H1 (cell line): ENCODE results near the gene KRT83. TPM values are rescaled to one million over a fixed set of nuclear protein-coding genes. Genes with fewer than 3 reads are reported as not detected.

Experiments
- CTCF ChIA-PET: fragments of 300-600 bp; sonication (Branson Sonifier 250); formaldehyde crosslinking; loops from one replicate; lab custom pipeline; 2021; ENCODE audit not compliant: partially characterized antibody; lab: Charles Lee
- POLR2A ChIA-PET: fragments of 300-600 bp; sonication (Branson Sonifier 250); formaldehyde crosslinking; loops from one replicate; lab custom pipeline; 2021; ENCODE audit warnings: inconsistent platforms; ENCODE audit not compliant: partially characterized antibody; lab: Charles Lee
- DNase-seq, 2 experiments: peaks; one replicate each; pipeline versions ENCODE4 v3.0.0 to v3.0.0-alpha.2; 2010 to 2022; ENCODE audit warnings: low spot score in 2 of 2, low read depth in 1 of 2, mixed read lengths in 1 of 2
- FAIRE-seq: peaks from 2 replicates; lab custom pipeline; 2011; peaks lifted over from hg19 to GRCh38; lab: Jason Lieb, UNC
- H2AFZ ChIP-seq: 2 replicates; pipeline ENCODE4 v1.8.1; 2012; ENCODE audit warnings: low read length, inconsistent platforms
- H2AK5ac ChIP-seq: 2 replicates; pipeline ENCODE4 v1.6.1; 2013; ENCODE audit warnings: low read depth, low read length
- H2BK120ac ChIP-seq: replicated peaks from 2 replicates; pipeline ENCODE3; 2013; ENCODE audit warnings: low read depth, low read length, inconsistent platforms
- H2BK12ac ChIP-seq: 2 replicates; pipeline ENCODE4 v1.6.1; 2013; ENCODE audit warnings: low read depth, low read length
- H2BK15ac ChIP-seq: 2 replicates; pipeline ENCODE4 v1.6.1; 2013; ENCODE audit warnings: low read length
- H2BK20ac ChIP-seq: 2 replicates; pipeline ENCODE4 v1.6.1; 2013; ENCODE audit warnings: low read length
- H2BK5ac ChIP-seq: 2 replicates; pipeline ENCODE4 v1.6.1; 2013; ENCODE audit warnings: low read depth, low read length
- H3K14ac ChIP-seq: 2 replicates; pipeline ENCODE4 v1.6.1; 2013; ENCODE audit warnings: inconsistent platforms; ENCODE audit not compliant: insufficient read length
- H3K18ac ChIP-seq: 2 replicates; pipeline ENCODE4 v1.6.1; 2013; ENCODE audit warnings: low read length; ENCODE audit errors: extremely low read depth
- H3K23ac ChIP-seq: 2 replicates; pipeline ENCODE4 v1.6.1; 2013; ENCODE audit warnings: inconsistent platforms; ENCODE audit not compliant: insufficient read length
- H3K23me2 ChIP-seq: 2 replicates; pipeline ENCODE4 v1.6.1; 2013; ENCODE audit warnings: low read depth, low read length
- H3K27ac ChIP-seq: 2 replicates; pipeline ENCODE4 v1.6.1; 2011; ENCODE audit warnings: low read depth, low read length, inconsistent platforms
- H3K27me3 ChIP-seq, 4 experiments: replicated peaks in 1 of 4; 1 replicate in 1 of 4; 2 replicates in 3 of 4; pipeline versions ENCODE4 v1.6.1 to v1.8.1; 2011 to 2013; ENCODE audit warnings: low read length in 3 of 4, mild to moderate bottlenecking in 3 of 4, inconsistent platforms in 2 of 4, mixed read lengths in 2 of 4, moderate library complexity in 1 of 4; ENCODE audit not compliant: control insufficient read depth in 3 of 4, insufficient read depth in 3 of 4; ENCODE audit errors: extremely low read depth in 1 of 4
- H3K36me3 ChIP-seq, 4 experiments: 2 replicates each; pipeline versions ENCODE4 v1.6.1 to v1.8.1; 2011 to 2013; ENCODE audit warnings: mild to moderate bottlenecking in 4 of 4, low read length in 3 of 4, moderate library complexity in 2 of 4, control low read depth in 1 of 4, inconsistent platforms in 1 of 4; ENCODE audit not compliant: insufficient read depth in 4 of 4, control insufficient read depth in 2 of 4
- H3K4ac ChIP-seq: replicated peaks from 2 replicates; pipeline ENCODE3; 2013; ENCODE audit warnings: low read length, low read depth, mixed read lengths, inconsistent platforms; ENCODE audit not compliant: insufficient read length
- H3K4me1 ChIP-seq, 4 experiments: replicated peaks in 1 of 4; 1 replicate in 1 of 4; 2 replicates in 3 of 4; pipeline versions ENCODE4 v1.6.1 to v1.8.1; 2011 to 2013; ENCODE audit warnings: low read length in 3 of 4, inconsistent platforms in 2 of 4, mixed read lengths in 1 of 4; ENCODE audit not compliant: insufficient read depth in 4 of 4, control insufficient read depth in 3 of 4
- H3K4me2 ChIP-seq, 2 experiments: 2 replicates each; pipeline versions ENCODE4 v1.6.1 to v1.8.1; 2011 to 2013; ENCODE audit warnings: low read depth in 2 of 2, low read length in 2 of 2, control low read depth in 1 of 2, inconsistent platforms in 1 of 2, mild to moderate bottlenecking in 1 of 2; ENCODE audit not compliant: insufficient read depth in 1 of 2
- H3K4me3 ChIP-seq, 4 experiments: fragments of 200-600, 300-600 bp in 1 of 4; sonication (generic), shearing (Covaris generic), sonication (Bioruptor Twin) in 1 of 4; 2 replicates each; pipeline versions ENCODE4 v1.5.1 to v1.8.1; 2011 to 2016; ENCODE audit warnings: low read length in 4 of 4, low read depth in 3 of 4, control low read depth in 2 of 4, inconsistent platforms in 2 of 4, mild to moderate bottlenecking in 2 of 4, mixed read lengths in 1 of 4, moderate library complexity in 1 of 4; ENCODE audit not compliant: insufficient read depth in 2 of 4; ENCODE audit errors: extremely low read depth in 1 of 4
- H3K56ac ChIP-seq: replicated peaks from 2 replicates; pipeline ENCODE3; 2013; ENCODE audit warnings: low read depth, mild to moderate bottlenecking, mixed read lengths, low read length, inconsistent platforms; ENCODE audit not compliant: insufficient read length
- H3K79me1 ChIP-seq: 2 replicates; pipeline ENCODE4 v1.6.1; 2013; ENCODE audit warnings: low read depth, low read length, control low read depth
- H3K79me2 ChIP-seq, 2 experiments: 2 replicates each; pipeline versions ENCODE4 v1.6.1 to v1.8.1; 2012 to 2013; ENCODE audit warnings: low read length in 2 of 2, mild to moderate bottlenecking in 2 of 2, inconsistent platforms in 1 of 2; ENCODE audit not compliant: insufficient read depth in 2 of 2, control insufficient read depth in 1 of 2
- H3K9ac ChIP-seq, 4 experiments: replicated peaks in 1 of 4; 1 replicate in 1 of 4; 2 replicates in 3 of 4; pipeline versions ENCODE4 v1.6.1 to v1.8.1; 2011 to 2013; ENCODE audit warnings: low read depth in 3 of 4, low read length in 3 of 4, control low read depth in 2 of 4, mild to moderate bottlenecking in 2 of 4, moderate library complexity in 2 of 4, inconsistent platforms in 1 of 4; ENCODE audit errors: extremely low read depth in 1 of 4
- H3K9me3 ChIP-seq, 2 experiments: 2 replicates each; pipeline versions ENCODE4 v1.6.1 to v1.8.1; 2012 to 2013; ENCODE audit warnings: mild to moderate bottlenecking in 2 of 2, moderate library complexity in 2 of 2, control low read depth in 1 of 2, inconsistent platforms in 1 of 2, low read depth in 1 of 2, low read length in 1 of 2, mixed read lengths in 1 of 2; ENCODE audit not compliant: insufficient read depth in 2 of 2
- H4K20me1 ChIP-seq, 2 experiments: replicated peaks in 1 of 2; 2 replicates each; pipeline versions ENCODE3 to v1.8.1; 2011 to 2013; ENCODE audit warnings: inconsistent platforms in 2 of 2, low read length in 2 of 2, mild to moderate bottlenecking in 1 of 2; ENCODE audit not compliant: insufficient read depth in 2 of 2, control insufficient read depth in 1 of 2
- H4K5ac ChIP-seq: 2 replicates; pipeline ENCODE4 v1.6.1; 2013; ENCODE audit warnings: low read length, low read depth, mixed read lengths, inconsistent platforms; ENCODE audit not compliant: insufficient read length
- H4K8ac ChIP-seq: 2 replicates; pipeline ENCODE4 v1.8.0; 2013; ENCODE audit warnings: mild to moderate bottlenecking, moderate library complexity, low read length, inconsistent platforms; ENCODE audit not compliant: insufficient read depth; ENCODE audit errors: extremely low read depth
- H4K91ac ChIP-seq: replicated peaks from 2 replicates; pipeline ENCODE3; 2013; ENCODE audit warnings: low read length, mixed read lengths, inconsistent platforms; ENCODE audit not compliant: insufficient read length
- CREB1 ChIP-seq: IDR thresholded peaks from 2 replicates; pipeline ENCODE4 v1.6.1; 2012; ENCODE audit warnings: inconsistent platforms
- CTBP2 ChIP-seq: IDR thresholded peaks from 2 replicates; pipeline ENCODE4 v1.7.0; 2011; ENCODE audit warnings: borderline replicate concordance, mild to moderate bottlenecking, moderate library complexity, mixed read lengths, low read length; ENCODE audit not compliant: insufficient read depth, insufficient read length
- GABPA ChIP-seq: IDR thresholded peaks from 2 replicates; pipeline ENCODE4 v1.6.1; 2011; ENCODE audit warnings: mild to moderate bottlenecking, low read length, moderate library complexity, borderline replicate concordance; ENCODE audit not compliant: insufficient read depth
- KDM4A ChIP-seq: IDR thresholded peaks from one replicate; pipeline ENCODE4 v1.7.1; 2012; ENCODE audit warnings: low read depth, mild to moderate bottlenecking, moderate library complexity, low read length, inconsistent platforms; ENCODE audit not compliant: severe bottlenecking
- SUZ12 ChIP-seq: fragments of 200-600 bp; sonication (generic); IDR thresholded peaks from 2 replicates; pipeline ENCODE4 v1.6.1; 2012; ENCODE audit warnings: mild to moderate bottlenecking, inconsistent platforms, low read length, moderate library complexity, mixed read lengths
- WGBS, 2 experiments: shearing (Covaris generic) in 1 of 2; methylation state at CpG; one replicate each; pipeline versions ENCODE4 v1.1.6 to v1.1.7; 2013 to 2015; ENCODE audit warnings: low lambda C conversion rate in 2 of 2, mixed read lengths in 2 of 2, inconsistent platforms in 1 of 2, low coverage in 1 of 2, missing lambda C conversion rate in 1 of 2; ENCODE audit not compliant: insufficient replicate concordance in 2 of 2, insufficient coverage in 1 of 2, insufficient read length in 1 of 2; ENCODE audit errors: extremely low coverage in 1 of 2, missing lambda C conversion rate in 1 of 2; 5-methylcytosine and 5-hydroxymethylcytosine counted together
- polyA plus RNA-seq, 7 experiments: library from polyadenylated mRNA; depleted of rRNA in 3 of 7; stranded (reverse) in 5 of 7; unstranded in 2 of 7; fragments of >200 nt in 5 of 7; fragments of 200-250 nt in 2 of 7; gene quantifications; 1 replicate in 5 of 7; 2 replicates in 1 of 7; 4 replicates in 1 of 7; pipeline versions ENCODE4 v1.2.1 to v1.2.3, GENCODE V29; 2011 to 2013; ENCODE audit warnings: missing spikeins in 2 of 7, mixed read lengths in 2 of 7
- total RNA-seq: library from RNA; stranded (reverse); fragmentation: NEBNext Ultra II Directional; extraction: Animal tissue kit (Norgen Biotek cat#: 25700); gene quantifications from 2 replicates; pipeline ENCODE4 v1.2.1, GENCODE V29; 2021
- TF ChIP-seq, protein P1 (sequence below): IDR thresholded peaks from 2 replicates; pipeline ENCODE4 v1.6.1; 2012; ENCODE audit warnings: inconsistent platforms
- TF ChIP-seq, protein P2 (sequence below), 3 experiments: IDR thresholded peaks; 1 replicate in 2 of 3; 2 replicates in 1 of 3; pipeline versions ENCODE4 v1.5.1 to v1.6.1; 2011; ENCODE audit warnings: low read length in 3 of 3, mild to moderate bottlenecking in 3 of 3, inconsistent platforms in 2 of 3, low read depth in 1 of 3, moderate library complexity in 1 of 3; ENCODE audit not compliant: insufficient read depth in 1 of 3; ENCODE audit errors: control extremely low read depth in 1 of 3

KRT83 gene
- total and polyA plus RNA-seq, 2 of the 8 experiments (the other 6 are each of a cell fraction or from before 2014, with no cell fraction given): not detected

DNA sequence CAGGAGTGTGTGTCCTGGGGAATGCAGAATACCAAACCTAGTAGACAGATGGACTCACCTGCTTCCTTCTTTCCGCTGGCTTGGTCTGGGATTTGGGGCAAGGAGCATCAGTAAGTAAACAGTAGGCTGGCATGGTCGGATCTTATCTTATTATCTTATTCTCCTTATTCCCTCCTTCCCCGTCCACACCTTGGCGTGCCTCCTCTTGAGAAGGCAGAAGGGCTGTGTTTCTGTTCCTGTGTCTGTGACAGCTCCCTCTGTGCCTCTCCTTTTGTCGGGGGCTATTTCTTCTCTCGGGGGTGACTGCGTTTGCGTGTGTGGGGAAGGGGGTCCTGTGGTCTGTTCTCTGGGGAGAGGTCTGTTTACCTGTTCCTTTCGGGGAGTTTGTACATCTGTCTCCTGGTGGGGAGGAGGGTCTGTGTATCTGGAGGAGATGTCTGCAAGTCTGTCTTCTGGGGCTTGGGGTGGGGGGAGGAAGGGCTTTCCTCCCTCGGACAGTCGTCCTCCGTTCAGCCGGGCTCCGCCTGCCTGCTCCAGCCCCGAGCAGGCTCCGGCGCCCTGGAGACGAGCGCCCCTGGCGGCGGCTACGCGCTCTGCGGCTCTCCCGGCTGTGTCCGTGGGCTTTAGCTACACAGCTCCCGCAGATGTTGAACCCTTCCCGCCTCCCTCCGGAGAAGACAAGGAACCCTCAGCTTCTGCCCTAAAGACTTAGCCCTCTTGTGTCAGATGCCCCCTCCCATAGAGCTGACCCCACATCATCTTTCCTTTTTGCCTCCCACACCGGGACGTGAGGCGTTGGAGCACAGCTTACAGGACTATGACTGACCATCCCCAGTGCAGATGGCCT is 42.4 kb downstream of the KRT83 start:
- H3K14ac ChIP-seq: no peak overlapping the region
- no peak for FAIRE-seq
- no peaks in the 10 kb centered on the region; the same call in 1 of the 2 replicates for H3K79me1 ChIP-seq
- H2AK5ac ChIP-seq: no peak overlapping the region
- CTCF ChIA-PET: interaction anchor here (0.6 to 10.7 kb wide), 61 partner anchors 8 to 702 kb away, joined by 3 to 105 read pairs (median 5); partner anchors contain the start of genes KRT80 and KRT83
- H3K9ac ChIP-seq: peak overlapping the region in 1 of 4 experiments; percentile 14; a peak in 2 of 7 replicates
- no peak overlapping the region; the same call in 1 of the 2 replicates for H4K8ac ChIP-seq
- 37% methylated on average over 27 of the region's 32 CpGs; no CpG with 5 or more reads in 1 of the 2 experiments for WGBS, 2 experiments
- no peak overlapping the region for H3K23ac ChIP-seq
- H4K20me1 ChIP-seq: no peaks in the 10 kb centered on the region
- H3K79me2 ChIP-seq: no peaks in the 10 kb centered on the region
- peak overlapping the region; percentile 69 to 76 for H3K4me2 ChIP-seq
- peak overlapping the region; percentile 18 to 57 (median 32); a peak in 5 of 8 replicates for H3K4me3 ChIP-seq
- no peak overlapping the region for H4K5ac ChIP-seq
- no peak overlapping the region for H2BK20ac ChIP-seq
- peak; percentile 33 to 96 for DNase-seq
- peaks cover 0 to 4% (median 0%) of the 10 kb centered on the region in 4 experiments; a peak in 1 of 7 replicates for H3K4me1 ChIP-seq
- no peaks in the 10 kb centered on the region for H3K9me3 ChIP-seq
- POLR2A ChIA-PET: interaction anchor here (0.6 to 1.7 kb wide), 6 partner anchors 9 to 138 kb away, joined by 3 to 5 read pairs (median 3); no protein-coding TSS in a partner anchor
- peak overlapping the region; percentile 90 for H2AFZ ChIP-seq
- H3K56ac ChIP-seq: no peak overlapping the region
- H2BK12ac ChIP-seq: peak overlapping the region; percentile 42; the same call in 1 of the 2 replicates
- H2BK15ac ChIP-seq: no peak overlapping the region
- no peak overlapping the region for H3K27ac ChIP-seq
- peaks cover 4% of the 10 kb centered on the region; the same call in 1 of the 2 replicates for H3K23me2 ChIP-seq
- H4K91ac ChIP-seq: no peak overlapping the region
- no peaks in the 10 kb centered on the region for H3K36me3 ChIP-seq
- peaks cover 0 to 12% (median 5%) of the 10 kb centered on the region in 4 experiments; a peak in 4 of 7 replicates for H3K27me3 ChIP-seq
- H2BK120ac ChIP-seq: no peak overlapping the region
- no peak overlapping the region for H3K4ac ChIP-seq
- H2BK5ac ChIP-seq: no peak overlapping the region
- H3K18ac ChIP-seq: no peak overlapping the region
- TF ChIP-seq, protein P1, sequence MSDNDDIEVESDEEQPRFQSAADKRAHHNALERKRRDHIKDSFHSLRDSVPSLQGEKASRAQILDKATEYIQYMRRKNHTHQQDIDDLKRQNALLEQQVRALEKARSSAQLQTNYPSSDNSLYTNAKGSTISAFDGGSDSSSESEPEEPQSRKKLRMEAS: no peak
- peak; percentile 43; the same call in 1 of the 2 replicates for TF ChIP-seq SUZ12
- TF ChIP-seq CTBP2: peak; percentile 53
- TF ChIP-seq, protein P2, sequence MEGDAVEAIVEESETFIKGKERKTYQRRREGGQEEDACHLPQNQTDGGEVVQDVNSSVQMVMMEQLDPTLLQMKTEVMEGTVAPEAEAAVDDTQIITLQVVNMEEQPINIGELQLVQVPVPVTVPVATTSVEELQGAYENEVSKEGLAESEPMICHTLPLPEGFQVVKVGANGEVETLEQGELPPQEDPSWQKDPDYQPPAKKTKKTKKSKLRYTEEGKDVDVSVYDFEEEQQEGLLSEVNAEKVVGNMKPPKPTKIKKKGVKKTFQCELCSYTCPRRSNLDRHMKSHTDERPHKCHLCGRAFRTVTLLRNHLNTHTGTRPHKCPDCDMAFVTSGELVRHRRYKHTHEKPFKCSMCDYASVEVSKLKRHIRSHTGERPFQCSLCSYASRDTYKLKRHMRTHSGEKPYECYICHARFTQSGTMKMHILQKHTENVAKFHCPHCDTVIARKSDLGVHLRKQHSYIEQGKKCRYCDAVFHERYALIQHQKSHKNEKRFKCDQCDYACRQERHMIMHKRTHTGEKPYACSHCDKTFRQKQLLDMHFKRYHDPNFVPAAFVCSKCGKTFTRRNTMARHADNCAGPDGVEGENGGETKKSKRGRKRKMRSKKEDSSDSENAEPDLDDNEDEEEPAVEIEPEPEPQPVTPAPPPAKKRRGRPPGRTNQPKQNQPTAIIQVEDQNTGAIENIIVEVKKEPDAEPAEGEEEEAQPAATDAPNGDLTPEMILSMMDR (IDR thresholded peaks at IDR 0.05; ENCODE audit: control extremely low read depth in 1 of 3, insufficient read depth in 1 of 3, low read depth in 1 of 3, low read length in 3 of 3): peak; percentile 93 to 96 (median 95)
- TF ChIP-seq GABPA: peak; percentile 70; the same call in 1 of the 2 replicates
- TF ChIP-seq CREB1: 0 out of 2 replicates have a peak, but pooled peaks have one; percentile 53
- TF ChIP-seq KDM4A: peak; percentile 53
